Liver (tissue), 9 donors: ENCODE results near the gene SEC31B. TPM values are rescaled to one million over a fixed set of nuclear protein-coding genes. Genes with fewer than 3 reads are reported as not detected.

ENCODE experiments used
- DNase-seq: peaks from one replicate; pipeline ENCODE4 v3.0.0-alpha.2; 2017; ENCODE audit warnings: low spot score
- H3K27ac ChIP-seq, 2 donors: one replicate each; pipeline ENCODE4 v1.7.0; 2013; ENCODE audit warnings: inconsistent platforms in 2 of 2, low read length in 2 of 2, control low read depth in 1 of 2, low read depth in 1 of 2, mild to moderate bottlenecking in 1 of 2
- H3K27me3 ChIP-seq, 4 donors: one replicate each; pipeline versions ENCODE4 v1.6.1 to v1.7.0; 2013; ENCODE audit warnings: low read length in 3 of 4, inconsistent platforms in 1 of 4, mild to moderate bottlenecking in 1 of 4, moderate library complexity in 1 of 4; ENCODE audit not compliant: control insufficient read depth in 4 of 4, insufficient read depth in 4 of 4
- H3K36me3 ChIP-seq, 4 donors: one replicate each; pipeline versions ENCODE4 v1.6.1 to v1.7.0; 2013; ENCODE audit warnings: low read length in 3 of 4, mild to moderate bottlenecking in 3 of 4, low read depth in 1 of 4, moderate library complexity in 1 of 4; ENCODE audit not compliant: control insufficient read depth in 4 of 4, insufficient read depth in 3 of 4
- H3K4me1 ChIP-seq, 4 donors: one replicate each; pipeline versions ENCODE4 v1.6.1 to v1.7.0; 2013; ENCODE audit warnings: low read length in 3 of 4, mild to moderate bottlenecking in 3 of 4, moderate library complexity in 1 of 4; ENCODE audit not compliant: control insufficient read depth in 4 of 4, insufficient read depth in 4 of 4
- H3K4me3 ChIP-seq, 3 donors: one replicate each; pipeline versions ENCODE4 v1.6.1 to v1.7.0; 2013; ENCODE audit warnings: low read length in 3 of 3, control low read depth in 1 of 3, low read depth in 1 of 3, mild to moderate bottlenecking in 1 of 3
- H3K9ac ChIP-seq, 2 donors: one replicate each; pipeline ENCODE4 v1.7.0; 2013; ENCODE audit warnings: low read length in 2 of 2, mild to moderate bottlenecking in 2 of 2, moderate library complexity in 2 of 2, control low read depth in 1 of 2, low read depth in 1 of 2
- H3K9me3 ChIP-seq, 4 donors: one replicate each; pipeline versions ENCODE4 v1.6.1 to v1.7.0; 2013; ENCODE audit warnings: low read length in 3 of 4; ENCODE audit not compliant: control insufficient read depth in 4 of 4
- CTCF ChIP-seq: fragments of 150-350 bp; IDR thresholded peaks from 2 replicates; pipeline ENCODE4 v1.5.1; 2017; ENCODE audit warnings: improper control_type of control experiment, low read depth, low read length; ENCODE audit not compliant: missing input control
- EGR1 ChIP-seq, 2 donors: IDR thresholded peaks; 2 replicates each; pipeline ENCODE4 v1.6.1; 2016 to 2018; ENCODE audit warnings: antibody characterized with exemption in 2 of 2, low read depth in 2 of 2
- FOXA1 ChIP-seq: IDR thresholded peaks from 2 replicates; pipeline ENCODE4 v1.6.1; 2016; ENCODE audit warnings: antibody characterized with exemption
- FOXA2 ChIP-seq: IDR thresholded peaks from 2 replicates; pipeline ENCODE4 v1.6.1; 2016; ENCODE audit warnings: antibody characterized with exemption
- HNF4A ChIP-seq, 2 donors: conservative IDR thresholded peaks; 2 replicates each; pipeline ENCODE4 v1.6.1; 2016; ENCODE audit warnings: antibody characterized with exemption in 2 of 2, mild to moderate bottlenecking in 2 of 2
- HNF4G ChIP-seq: IDR thresholded peaks from 2 replicates; pipeline ENCODE4 v1.6.1; 2016; ENCODE audit warnings: antibody characterized with exemption
- NR2F2 ChIP-seq: IDR thresholded peaks from 2 replicates; pipeline ENCODE4 v1.6.1; 2016; ENCODE audit warnings: antibody characterized with exemption
- REST ChIP-seq: IDR thresholded peaks from 2 replicates; pipeline ENCODE4 v1.6.1; 2016; ENCODE audit warnings: antibody characterized with exemption, mild to moderate bottlenecking
- RXRA ChIP-seq, 2 donors: IDR thresholded peaks; 2 replicates each; pipeline ENCODE4 v1.6.1; 2017 to 2018; ENCODE audit warnings: antibody characterized with exemption in 2 of 2, mild to moderate bottlenecking in 1 of 2
- SP1 ChIP-seq: IDR thresholded peaks from 2 replicates; pipeline ENCODE4 v1.6.1; 2018; ENCODE audit warnings: antibody characterized with exemption, mild to moderate bottlenecking
- TAF1 ChIP-seq: conservative IDR thresholded peaks from 2 replicates; pipeline ENCODE4 v1.6.1; 2016; ENCODE audit warnings: antibody characterized with exemption, mild to moderate bottlenecking
- YY1 ChIP-seq: IDR thresholded peaks from 2 replicates; pipeline ENCODE4 v1.6.1; 2016; ENCODE audit warnings: antibody characterized with exemption, mild to moderate bottlenecking
- WGBS: extraction: QIAGEN DNeasy Blood & Tissue Kit; methylation state at CpG from one replicate; pipeline ENCODE4 v1.1.7; 2013; 5-methylcytosine and 5-hydroxymethylcytosine counted together
- polyA plus RNA-seq, 2 donors: library from polyadenylated mRNA; stranded (reverse) in 1 of 2; unstranded in 1 of 2; fragments of 200-250 nt in 1 of 2; fragments of >200 nt in 1 of 2; fragmentation: Nextera tagmentation in 1 of 2; extraction: Ambion mirVana in 1 of 2; gene quantifications; one replicate each; pipeline versions ENCODE4 v1.2.1 to v1.2.3, GENCODE V29; 2013 to 2015
- total RNA-seq, 2 donors: library from RNA; depleted of rRNA; stranded (reverse); fragments of >200 nt; gene quantifications; one replicate each; pipeline ENCODE4 v1.2.3, GENCODE V29; 2014
- TF ChIP-seq, protein P1 (sequence below): IDR thresholded peaks from 2 replicates; pipeline ENCODE4 v1.6.1; 2016; ENCODE audit warnings: antibody characterized with exemption
- donor health status: healthy.
- donor health status: healthy.
- donor health status: healthy.
- donor health status: healthy.
- donor health status: healthy.

Gene SEC31B
- total and polyA plus RNA-seq, 4 donors, result 1.3 to 6.6 (median 3.8) TPM

GRCh38 chr10:100560248-100560647 lies 40.6 kb upstream of the SEC31B start:
- H3K27ac ChIP-seq, result no peak overlapping the region
- TF ChIP-seq CTCF, result no peak
- TF ChIP-seq FOXA1, result no peak
- TF ChIP-seq RXRA (IDR thresholded peaks at IDR 0.05), result no peak
- TF ChIP-seq EGR1 (IDR thresholded peaks at IDR 0.05; ENCODE audit: low read depth in 2 of 2), result no peak
- no peak for TF ChIP-seq NR2F2
- no peak for TF ChIP-seq HNF4G
- TF ChIP-seq FOXA2, result no peak
- TF ChIP-seq TAF1, result no peak
- no peak for TF ChIP-seq YY1
- TF ChIP-seq, protein P1, sequence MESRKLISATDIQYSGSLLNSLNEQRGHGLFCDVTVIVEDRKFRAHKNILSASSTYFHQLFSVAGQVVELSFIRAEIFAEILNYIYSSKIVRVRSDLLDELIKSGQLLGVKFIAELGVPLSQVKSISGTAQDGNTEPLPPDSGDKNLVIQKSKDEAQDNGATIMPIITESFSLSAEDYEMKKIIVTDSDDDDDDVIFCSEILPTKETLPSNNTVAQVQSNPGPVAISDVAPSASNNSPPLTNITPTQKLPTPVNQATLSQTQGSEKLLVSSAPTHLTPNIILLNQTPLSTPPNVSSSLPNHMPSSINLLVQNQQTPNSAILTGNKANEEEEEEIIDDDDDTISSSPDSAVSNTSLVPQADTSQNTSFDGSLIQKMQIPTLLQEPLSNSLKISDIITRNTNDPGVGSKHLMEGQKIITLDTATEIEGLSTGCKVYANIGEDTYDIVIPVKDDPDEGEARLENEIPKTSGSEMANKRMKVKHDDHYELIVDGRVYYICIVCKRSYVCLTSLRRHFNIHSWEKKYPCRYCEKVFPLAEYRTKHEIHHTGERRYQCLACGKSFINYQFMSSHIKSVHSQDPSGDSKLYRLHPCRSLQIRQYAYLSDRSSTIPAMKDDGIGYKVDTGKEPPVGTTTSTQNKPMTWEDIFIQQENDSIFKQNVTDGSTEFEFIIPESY, result no peak
- no peak for TF ChIP-seq SP1
- no peaks in the 10 kb centered on the region for H3K36me3 ChIP-seq
- H3K4me1 ChIP-seq, result peaks cover 2 to 20% (median 7%) of the 10 kb centered on the region in 4 donors
- peaks cover 0 to 2% (median 0%) of the 10 kb centered on the region in 4 donors for H3K27me3 ChIP-seq
- H3K4me3 ChIP-seq, result no peak overlapping the region
- DNase-seq, result no peak
- WGBS, result 100% methylated on average over 1 of the region's 1 CpG
- H3K9me3 ChIP-seq, result no peaks in the 10 kb centered on the region
- H3K9ac ChIP-seq, result no peak overlapping the region

GRCh38 chr10:100554902-100555301 lies 35.2 kb upstream of the SEC31B start:
- Histone ChIP-seq H3K27ac (no peak overlapping the region), H3K4me1 (peaks cover 0 to 8% (median 6%) of the 10 kb centered on the region in 4 donors), H3K9ac (no peak overlapping the region), H3K9me3 (no peaks in the 10 kb centered on the region), H3K27me3 (no peaks in the 10 kb centered on the region), H3K36me3 (peaks cover 0 to 8% (median 7%) of the 10 kb centered on the region in 4 donors), H3K4me3 (no peak overlapping the region)
- no peak for DNase-seq
- WGBS, result 28% methylated on average over 2 of the region's 2 CpGs
- TF ChIP-seq REST (peak; percentile 74), HNF4A (conservative IDR thresholded peaks at IDR 0.05) (peak; percentile 6 to 29), SP1 (peak; percentile 11), FOXA2 (no peak)
